Measurements from ENCODE around the gene MS4A10.

DNA sequence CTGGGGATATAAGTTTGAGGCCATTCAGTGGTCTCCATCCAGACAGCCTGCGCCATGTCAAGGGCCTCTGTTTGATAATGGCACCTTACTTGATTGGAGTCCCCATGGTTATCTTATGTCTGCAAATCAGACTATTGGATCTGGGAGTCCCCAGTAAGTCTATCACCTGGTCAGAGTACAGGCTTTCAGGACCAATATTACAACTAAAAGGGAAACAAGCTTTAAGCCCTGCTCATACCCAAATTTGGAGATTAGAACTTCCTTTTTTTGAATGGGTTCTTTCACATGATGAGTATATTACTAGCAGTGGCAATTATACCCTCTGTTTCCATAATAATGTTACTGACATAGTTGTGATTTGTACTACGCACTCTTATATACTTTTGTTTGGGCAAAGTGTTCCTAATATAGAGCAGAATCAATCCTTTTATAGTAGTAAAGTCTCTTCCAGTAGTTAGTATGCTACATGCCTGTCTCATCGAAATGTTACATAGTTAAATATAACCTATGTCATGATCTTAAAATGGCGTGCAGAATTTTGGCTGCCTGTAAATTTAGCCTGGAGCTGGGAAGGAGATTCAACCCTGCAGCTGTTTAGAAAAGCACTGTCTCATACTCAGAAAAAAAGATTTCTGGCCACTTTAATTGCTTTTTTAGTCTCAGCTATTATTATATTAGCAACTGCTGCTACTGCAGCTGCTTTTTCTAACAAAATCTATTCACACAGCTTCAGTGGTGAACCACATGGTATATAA is 23.5 kb upstream of the MS4A10 start:
- TF ChIP-seq ZNF274 (IDR thresholded peaks at IDR 0.05; ENCODE audit: low read depth, low read length) = no peak
- TF ChIP-seq TCF7L2 (IDR thresholded peaks at IDR 0.05; ENCODE audit: borderline replicate concordance, extremely low read depth, insufficient read depth, insufficient read length) = no peak

Measured in HCT116 (cell line).